ENCODE data around the gene LDAH. TPM values are rescaled to one million over a fixed set of nuclear protein-coding genes. Genes with fewer than 3 reads are reported as not detected.

LDAH gene
- total RNA-seq, 2 donors from 2014 or later: 15.9 to 34.3 TPM

- H3K9me3 Mint-ChIP-seq: no peaks in the 10 kb centered on the region
- H3K36me3 Mint-ChIP-seq: no peaks in the 10 kb centered on the region
- ATAC-seq (no peak), DNase-seq (ENCODE audit: low spot score in 2 of 2) (no peak)
- no peak overlapping the region for H3K27ac Mint-ChIP-seq
Observed at GRCh38 chr2:20678780-20679179, 144.1 kb downstream of the LDAH start.

- Mint-ChIP-seq H3K9me3 (no peaks in the 10 kb centered on the region), H3K36me3 (no peaks in the 10 kb centered on the region), H3K27ac (no peak overlapping the region)
- ATAC-seq: no peak
- no peak for DNase-seq (ENCODE audit: low spot score in 2 of 2)
Observed at GRCh38 chr2:20678086-20678395, 144.9 kb downstream of the LDAH start.

- no peaks in the 10 kb centered on the region for H3K9me3 Mint-ChIP-seq
- H3K36me3 Mint-ChIP-seq: no peaks in the 10 kb centered on the region
- ATAC-seq: no peak
- H3K27ac Mint-ChIP-seq: no peak overlapping the region
- no peak for DNase-seq (ENCODE audit: low spot score in 2 of 2)
Observed at GRCh38 chr2:20677301-20678085, 145.4 kb downstream of the LDAH start.

- no peak for ATAC-seq
- H3K9me3 Mint-ChIP-seq: no peaks in the 10 kb centered on the region
- no peak overlapping the region for H3K27ac Mint-ChIP-seq
- no peak for DNase-seq (ENCODE audit: low spot score in 2 of 2)
- H3K36me3 Mint-ChIP-seq: no peaks in the 10 kb centered on the region
Observed at GRCh38 chr2:20676353-20677215, 146.3 kb downstream of the LDAH start.

GRCh38 chr2:20675701-20676352, 147.1 kb downstream of the LDAH start:
- no peak overlapping the region for H3K27ac Mint-ChIP-seq
- no peaks in the 10 kb centered on the region for H3K9me3 Mint-ChIP-seq
- ATAC-seq (peak; percentile 20 to 63), DNase-seq (ENCODE audit: low spot score in 2 of 2) (no peak)
- H3K36me3 Mint-ChIP-seq: no peaks in the 10 kb centered on the region

GRCh38 chr2:20674974-20675679, 147.8 kb downstream of the LDAH start:
- DNase-seq (ENCODE audit: low spot score in 2 of 2) (no peak), ATAC-seq (no peak)
- no peak overlapping the region for H3K27ac Mint-ChIP-seq
- no peaks in the 10 kb centered on the region for H3K9me3 Mint-ChIP-seq
- no peaks in the 10 kb centered on the region for H3K36me3 Mint-ChIP-seq

- H3K36me3 Mint-ChIP-seq: no peaks in the 10 kb centered on the region
- no peaks in the 10 kb centered on the region for H3K9me3 Mint-ChIP-seq
- no peak overlapping the region for H3K27ac Mint-ChIP-seq
Observed at GRCh38 chr2:20674309-20674965, 148.5 kb downstream of the LDAH start.

GRCh38 chr2:20673686-20674308, 149.1 kb downstream of the LDAH start:
- Mint-ChIP-seq H3K27ac (no peak overlapping the region), H3K9me3 (no peaks in the 10 kb centered on the region), H3K36me3 (no peaks in the 10 kb centered on the region)
- ATAC-seq (no peak), DNase-seq (ENCODE audit: low spot score in 2 of 2) (no peak)

More at GRCh38 chr2:20674309-20674965, 148.5 kb downstream of the LDAH start:
- DNase-seq (ENCODE audit: low spot score in 2 of 2) (no peak), ATAC-seq (no peak)

- peaks cover 0 to 5% of the 10 kb centered on the region in 2 donors for H3K36me3 Mint-ChIP-seq
- no peaks in the 10 kb centered on the region for H3K9me3 Mint-ChIP-seq
- no peak for DNase-seq (ENCODE audit: low spot score in 2 of 2)
- no peak overlapping the region for H3K27ac Mint-ChIP-seq
- no peak for ATAC-seq
Observed at GRCh38 chr2:20672201-20672951, 150.5 kb downstream of the LDAH start.

GRCh38 chr2:20671736-20672080, 151.2 kb downstream of the LDAH start:
- Mint-ChIP-seq H3K9me3 (no peaks in the 10 kb centered on the region), H3K27ac (no peak overlapping the region), H3K36me3 (peaks cover 0 to 5% of the 10 kb centered on the region in 2 donors)
- ATAC-seq: no peak
- no peak for DNase-seq (ENCODE audit: low spot score in 2 of 2)

- no peaks in the 10 kb centered on the region for H3K9me3 Mint-ChIP-seq
- peaks cover 0 to 5% of the 10 kb centered on the region in 2 donors for H3K36me3 Mint-ChIP-seq
- ATAC-seq: no peak
- no peak for DNase-seq (ENCODE audit: low spot score in 2 of 2)
- H3K27ac Mint-ChIP-seq: no peak overlapping the region
Observed at GRCh38 chr2:20671036-20671735, 151.7 kb downstream of the LDAH start.

- ATAC-seq (no peak), DNase-seq (ENCODE audit: low spot score in 2 of 2) (no peak)
- H3K36me3 Mint-ChIP-seq: peaks cover 0 to 5% of the 10 kb centered on the region in 2 donors
- H3K9me3 Mint-ChIP-seq: no peaks in the 10 kb centered on the region
- H3K27ac Mint-ChIP-seq: no peak overlapping the region
Observed at GRCh38 chr2:20670315-20671035, 152.4 kb downstream of the LDAH start.

- DNase-seq (ENCODE audit: low spot score in 2 of 2): no peak
- H3K27ac Mint-ChIP-seq: no peak overlapping the region
- peaks cover 0 to 5% of the 10 kb centered on the region in 2 donors for H3K36me3 Mint-ChIP-seq
- ATAC-seq: no peak
- H3K9me3 Mint-ChIP-seq: no peaks in the 10 kb centered on the region
Observed at GRCh38 chr2:20669562-20670314, 153.2 kb downstream of the LDAH start.
